NT2/D1 (cell line): ENCODE measurements around the gene CD53.

ENCODE experiments used
- SUZ12 ChIP-seq: IDR thresholded peaks from 2 replicates; pipeline ENCODE4 v1.6.1; 2011; ENCODE audit not compliant: insufficient read length, insufficient read depth; ENCODE audit errors: extremely low read depth
- YY1 ChIP-seq: IDR thresholded peaks from 2 replicates; pipeline ENCODE4 v1.6.1; 2011; ENCODE audit not compliant: insufficient read length, insufficient read depth
- ZNF274 ChIP-seq: IDR thresholded peaks from 2 replicates; pipeline ENCODE4 v1.6.1; 2011; ENCODE audit warnings: mild to moderate bottlenecking, low read depth, low read length

GRCh38 chr1:110928904-110929303 lies 56.0 kb downstream of the CD53 start:
- TF ChIP-seq ZNF274 (no peak), SUZ12 (no peak), YY1 (no peak)
